ENCODE measurements around the gene LHFPL3.

The LHFPL3 gene

GRCh38 chr7:104603957-104604356 is 275.6 kb downstream of the LHFPL3 start:
- Histone ChIP-seq H3K9me3 (ENCODE audit: insufficient read depth, low read length, severe bottlenecking) (no peaks in the 10 kb centered on the region), H3K4me2 (ENCODE audit: insufficient read depth, low read length) (no peak overlapping the region), H3K9ac (ENCODE audit: low read depth, low read length) (no peak overlapping the region), H3K27me3 (ENCODE audit: insufficient read depth, low read length, poor library complexity) (no peaks in the 10 kb centered on the region), H2AFZ (ENCODE audit: low read depth, low read length) (no peak overlapping the region), H3K36me3 (ENCODE audit: insufficient read depth, low read length) (no peaks in the 10 kb centered on the region), H3K4me1 (ENCODE audit: insufficient read depth, low read length) (no peaks in the 10 kb centered on the region), H3K79me2 (ENCODE audit: insufficient read depth, low read length) (no peaks in the 10 kb centered on the region), H3K4me3 (ENCODE audit: low read depth in 1 of 2, low read length in 2 of 2) (no peak overlapping the region), H3K27ac (ENCODE audit: low read length) (no peak overlapping the region), H4K20me1 (ENCODE audit: insufficient read depth, low read length) (no peaks in the 10 kb centered on the region)
- DNase-seq (no peak), ATAC-seq (ENCODE audit: insufficient read depth, low read depth) (no peak)
- TF ChIP-seq EZH2 (IDR thresholded peaks at IDR 0.05; ENCODE audit: borderline replicate concordance, low read depth, low read length, severe bottlenecking) (no peak), CTCF (IDR thresholded peaks at IDR 0.05; ENCODE audit: borderline replicate concordance, extremely low read depth, low read length, poor library complexity, severe bottlenecking) (no peak)

- Histone ChIP-seq H3K4me2 (ENCODE audit: insufficient read depth, low read length) (no peak overlapping the region), H3K36me3 (ENCODE audit: insufficient read depth, low read length) (no peaks in the 10 kb centered on the region), H3K4me3 (ENCODE audit: low read depth in 1 of 2, low read length in 2 of 2) (no peak overlapping the region), H2AFZ (ENCODE audit: low read depth, low read length) (no peak overlapping the region), H3K79me2 (ENCODE audit: insufficient read depth, low read length) (no peaks in the 10 kb centered on the region), H3K27ac (ENCODE audit: low read length) (no peak overlapping the region), H3K27me3 (ENCODE audit: insufficient read depth, low read length, poor library complexity) (no peaks in the 10 kb centered on the region), H3K9me3 (ENCODE audit: insufficient read depth, low read length, severe bottlenecking) (no peaks in the 10 kb centered on the region), H3K4me1 (ENCODE audit: insufficient read depth, low read length) (no peaks in the 10 kb centered on the region), H4K20me1 (ENCODE audit: insufficient read depth, low read length) (no peaks in the 10 kb centered on the region), H3K9ac (ENCODE audit: low read depth, low read length) (no peak overlapping the region)
- DNase-seq = no peak
- ATAC-seq (ENCODE audit: insufficient read depth, low read depth) = no peak
- TF ChIP-seq EZH2 (IDR thresholded peaks at IDR 0.05; ENCODE audit: borderline replicate concordance, low read depth, low read length, severe bottlenecking) = no peak
- TF ChIP-seq CTCF (IDR thresholded peaks at IDR 0.05; ENCODE audit: borderline replicate concordance, extremely low read depth, low read length, poor library complexity, severe bottlenecking) = no peak
Measured at GRCh38 chr7:104604706-104605105, 276.3 kb downstream of the LHFPL3 start.

- H3K4me2 ChIP-seq (ENCODE audit: insufficient read depth, low read length) = no peak overlapping the region
- H3K27ac ChIP-seq (ENCODE audit: low read length) = no peak overlapping the region
- H3K27me3 ChIP-seq (ENCODE audit: insufficient read depth, low read length, poor library complexity) = no peaks in the 10 kb centered on the region
- H3K79me2 ChIP-seq (ENCODE audit: insufficient read depth, low read length) = no peaks in the 10 kb centered on the region
- ATAC-seq (ENCODE audit: insufficient read depth, low read depth) (no peak), DNase-seq (no peak)
- H3K9ac ChIP-seq (ENCODE audit: low read depth, low read length) = no peak overlapping the region
- H3K4me3 ChIP-seq (ENCODE audit: low read depth in 1 of 2, low read length in 2 of 2) = no peak overlapping the region
- TF ChIP-seq CTCF (IDR thresholded peaks at IDR 0.05; ENCODE audit: borderline replicate concordance, extremely low read depth, low read length, poor library complexity, severe bottlenecking) = no peak
- TF ChIP-seq EZH2 (IDR thresholded peaks at IDR 0.05; ENCODE audit: borderline replicate concordance, low read depth, low read length, severe bottlenecking) = no peak
- no peaks in the 10 kb centered on the region for H3K36me3 ChIP-seq (ENCODE audit: insufficient read depth, low read length)
- no peak overlapping the region for H2AFZ ChIP-seq (ENCODE audit: low read depth, low read length)
- no peaks in the 10 kb centered on the region for H3K4me1 ChIP-seq (ENCODE audit: insufficient read depth, low read length)
- no peaks in the 10 kb centered on the region for H4K20me1 ChIP-seq (ENCODE audit: insufficient read depth, low read length)
- H3K9me3 ChIP-seq (ENCODE audit: insufficient read depth, low read length, severe bottlenecking) = no peaks in the 10 kb centered on the region
Measured at GRCh38 chr7:104621321-104621720, 292.9 kb downstream of the LHFPL3 start.

GRCh38 chr7:104625956-104626355 is 297.6 kb downstream of the LHFPL3 start:
- Histone ChIP-seq H3K27me3 (ENCODE audit: insufficient read depth, low read length, poor library complexity) (no peaks in the 10 kb centered on the region), H3K4me2 (ENCODE audit: insufficient read depth, low read length) (no peak overlapping the region), H3K9ac (ENCODE audit: low read depth, low read length) (no peak overlapping the region), H3K79me2 (ENCODE audit: insufficient read depth, low read length) (no peaks in the 10 kb centered on the region), H3K27ac (ENCODE audit: low read length) (no peak overlapping the region), H3K4me3 (ENCODE audit: low read depth in 1 of 2, low read length in 2 of 2) (no peak overlapping the region), H2AFZ (ENCODE audit: low read depth, low read length) (no peak overlapping the region), H3K4me1 (ENCODE audit: insufficient read depth, low read length) (no peaks in the 10 kb centered on the region), H3K36me3 (ENCODE audit: insufficient read depth, low read length) (no peaks in the 10 kb centered on the region), H3K9me3 (ENCODE audit: insufficient read depth, low read length, severe bottlenecking) (no peaks in the 10 kb centered on the region), H4K20me1 (ENCODE audit: insufficient read depth, low read length) (no peaks in the 10 kb centered on the region)
- no peak for ATAC-seq (ENCODE audit: insufficient read depth, low read depth)
- TF ChIP-seq EZH2 (IDR thresholded peaks at IDR 0.05; ENCODE audit: borderline replicate concordance, low read depth, low read length, severe bottlenecking) (no peak), CTCF (IDR thresholded peaks at IDR 0.05; ENCODE audit: borderline replicate concordance, extremely low read depth, low read length, poor library complexity, severe bottlenecking) (no peak)
- DNase-seq = no peak
